GM19240 (cell line): ENCODE results near the gene MYO1D.
"Not testable (repeated sequence)": the region's sequence is repeated elsewhere in the genome, so short reads cannot be mapped to it uniquely, and the experiment has no call there.

Source experiments
- DNase-seq: peaks from one replicate; pipeline ENCODE4 v3.0.0; 2011; ENCODE audit warnings: low spot score; ENCODE audit not compliant: insufficient read length

MYO1D gene

GRCh38 chr17:32542186-32542585 lies 334.7 kb downstream of the MYO1D start:
- no peak for DNase-seq

- DNase-seq = no peak
These were observed 335.3 kb downstream of the MYO1D start for GRCh38 chr17:32541640-32542039.

GRCh38 chr17:32536736-32537643 lies 339.9 kb downstream of the MYO1D start:
- no peak for DNase-seq

- no peak for DNase-seq
These were observed 343.6 kb downstream of the MYO1D start for GRCh38 chr17:32533296-32533695.

GRCh38 chr17:32529604-32530003 lies 347.3 kb downstream of the MYO1D start:
- no peak for DNase-seq

- DNase-seq = no peak
These were observed 348.1 kb downstream of the MYO1D start for GRCh38 chr17:32528825-32529224.

GRCh38 chr17:32527146-32527545 lies 349.8 kb downstream of the MYO1D start:
- no peak for DNase-seq

GRCh38 chr17:32525122-32525521 lies 351.8 kb downstream of the MYO1D start:
- DNase-seq = no peak

- not testable (repeated sequence) for DNase-seq
These were observed 352.4 kb downstream of the MYO1D start for GRCh38 chr17:32524553-32524880.

GRCh38 chr17:32523827-32524552 lies 352.9 kb downstream of the MYO1D start:
- no peak for DNase-seq

GRCh38 chr17:32523017-32523680 lies 353.8 kb downstream of the MYO1D start:
- DNase-seq = peak; percentile 69

GRCh38 chr17:32520737-32521404 lies 356.1 kb downstream of the MYO1D start:
- DNase-seq = no peak

- DNase-seq = no peak
These were observed 356.7 kb downstream of the MYO1D start for GRCh38 chr17:32520104-32520701.

- no peak for DNase-seq
These were observed 357.5 kb downstream of the MYO1D start for GRCh38 chr17:32519228-32520103.

GRCh38 chr17:32518646-32519227 lies 358.2 kb downstream of the MYO1D start:
- DNase-seq = no peak

- no peak for DNase-seq
These were observed 358.9 kb downstream of the MYO1D start for GRCh38 chr17:32517982-32518381.

- no peak for DNase-seq
These were observed 359.8 kb downstream of the MYO1D start for GRCh38 chr17:32516940-32517701.

GRCh38 chr17:32516450-32516849 lies 360.5 kb downstream of the MYO1D start:
- no peak for DNase-seq
